Fibroblast of skin of right quadriceps (primary cell): ENCODE measurements around the gene SBNO2.
A peak's percentile ranks its signal among the peaks of the same experiment; 100 is the strongest.
"Not testable (repeated sequence)": the region's sequence is repeated elsewhere in the genome, so short reads cannot be mapped to it uniquely, and the experiment has no call there.

Source experiments
- DNase-seq: peaks from one replicate; pipeline ENCODE4 v3.0.0-alpha.2; 2013

The SBNO2 gene

GRCh38 chr19:1208830-1209229 lies 34.8 kb upstream of the SBNO2 start:
- DNase-seq = not testable (repeated sequence)

- DNase-seq = no peak
Measured at GRCh38 chr19:1206864-1207450, 32.9 kb upstream of the SBNO2 start.

GRCh38 chr19:1206150-1206863 lies 32.2 kb upstream of the SBNO2 start:
- no peak for DNase-seq

- peak; percentile 98 for DNase-seq
Measured at GRCh38 chr19:1205114-1206099, 31.3 kb upstream of the SBNO2 start, which contains the start of gene STK11. STK11 (plus strand) TSS chr19:1205778; CDS start chr19:1206914, 1,136 bp downstream.

- not testable (repeated sequence) for DNase-seq
Measured at GRCh38 chr19:1200614-1201013, 26.5 kb upstream of the SBNO2 start.

GRCh38 chr19:1199531-1199930 lies 25.5 kb upstream of the SBNO2 start:
- no peak for DNase-seq

- DNase-seq = no peak
Measured at GRCh38 chr19:1189419-1189818, 15.4 kb upstream of the SBNO2 start.

GRCh38 chr19:1183543-1184172 lies 9.6 kb upstream of the SBNO2 start:
- DNase-seq = no peak

GRCh38 chr19:1182727-1183126 lies 8.7 kb upstream of the SBNO2 start:
- no peak for DNase-seq

- no peak for DNase-seq
Measured at GRCh38 chr19:1182068-1182467, 8.0 kb upstream of the SBNO2 start.

- DNase-seq = no peak
Measured at GRCh38 chr19:1181606-1182005, 7.5 kb upstream of the SBNO2 start.

GRCh38 chr19:1177322-1178114 lies 3.5 kb upstream of the SBNO2 start:
- DNase-seq = peak; percentile 96

- DNase-seq = no peak
Measured at GRCh38 chr19:1173159-1173844, 766 bp downstream of the SBNO2 start.

- peak; percentile 62 for DNase-seq
Measured at GRCh38 chr19:1172353-1173158, 1.5 kb downstream of the SBNO2 start.

- DNase-seq = no peak
Measured at GRCh38 chr19:1171755-1172352, 2.2 kb downstream of the SBNO2 start.

- DNase-seq = no peak
Measured at GRCh38 chr19:1170938-1171754, 2.9 kb downstream of the SBNO2 start.

- no peak for DNase-seq
Measured at GRCh38 chr19:1169921-1170885, 3.9 kb downstream of the SBNO2 start.

GRCh38 chr19:1169411-1169791 lies 4.7 kb downstream of the SBNO2 start:
- DNase-seq = no peak
